Muscle layer of colon (tissue), 2 donors: ENCODE results near the gene PDRG1.
"Not testable (repeated sequence)": the region's sequence is repeated elsewhere in the genome, so short reads cannot be mapped to it uniquely, and the experiment has no call there.

Experiments
- H3K27ac ChIP-seq: one replicate; pipeline ENCODE4 v1.7.0; 2013; ENCODE audit warnings: low read depth, mild to moderate bottlenecking, low read length, moderate library complexity
- H3K27me3 ChIP-seq, 2 donors: one replicate each; pipeline ENCODE4 v1.7.0; 2013; ENCODE audit warnings: low read length in 2 of 2, mild to moderate bottlenecking in 2 of 2; ENCODE audit not compliant: insufficient read depth in 2 of 2, control insufficient read depth in 1 of 2
- H3K36me3 ChIP-seq: one replicate; pipeline ENCODE4 v1.7.0; 2013; ENCODE audit warnings: mild to moderate bottlenecking, low read length; ENCODE audit not compliant: insufficient read depth
- H3K4me1 ChIP-seq: one replicate; pipeline ENCODE4 v1.7.0; 2013; ENCODE audit warnings: mild to moderate bottlenecking, low read length; ENCODE audit not compliant: insufficient read depth
- H3K4me3 ChIP-seq, 2 donors: one replicate each; pipeline ENCODE4 v1.7.0; 2013; ENCODE audit warnings: low read length in 2 of 2, low read depth in 1 of 2, mild to moderate bottlenecking in 1 of 2, moderate library complexity in 1 of 2
- H3K9ac ChIP-seq: one replicate; pipeline ENCODE4 v1.7.0; 2013; ENCODE audit warnings: low read length
- H3K9me3 ChIP-seq: one replicate; pipeline ENCODE4 v1.7.0; 2013; ENCODE audit warnings: mild to moderate bottlenecking, low read length
- donor health status: abdominal sarcoma.
- donor health status: Adenocarcinoma of cecum.

PDRG1 gene

GRCh38 chr20:31937820-31938219 lies 14.0 kb downstream of the PDRG1 start:
- Histone ChIP-seq H3K9me3 (no peaks in the 10 kb centered on the region), H3K27me3 (no peaks in the 10 kb centered on the region), H3K27ac (no peak overlapping the region), H3K36me3 (no peaks in the 10 kb centered on the region), H3K4me1 (peaks cover 3% of the 10 kb centered on the region), H3K9ac (no peak overlapping the region), H3K4me3 (no peak overlapping the region)

- no peak overlapping the region for H3K4me3 ChIP-seq
- H3K27ac ChIP-seq: no peak overlapping the region
- no peaks in the 10 kb centered on the region for H3K9me3 ChIP-seq
- no peak overlapping the region for H3K9ac ChIP-seq
- no peaks in the 10 kb centered on the region for H3K36me3 ChIP-seq
- H3K4me1 ChIP-seq: no peaks in the 10 kb centered on the region
- H3K27me3 ChIP-seq: no peaks in the 10 kb centered on the region
Measured at GRCh38 chr20:31936420-31936819, 15.4 kb downstream of the PDRG1 start.

DNA sequence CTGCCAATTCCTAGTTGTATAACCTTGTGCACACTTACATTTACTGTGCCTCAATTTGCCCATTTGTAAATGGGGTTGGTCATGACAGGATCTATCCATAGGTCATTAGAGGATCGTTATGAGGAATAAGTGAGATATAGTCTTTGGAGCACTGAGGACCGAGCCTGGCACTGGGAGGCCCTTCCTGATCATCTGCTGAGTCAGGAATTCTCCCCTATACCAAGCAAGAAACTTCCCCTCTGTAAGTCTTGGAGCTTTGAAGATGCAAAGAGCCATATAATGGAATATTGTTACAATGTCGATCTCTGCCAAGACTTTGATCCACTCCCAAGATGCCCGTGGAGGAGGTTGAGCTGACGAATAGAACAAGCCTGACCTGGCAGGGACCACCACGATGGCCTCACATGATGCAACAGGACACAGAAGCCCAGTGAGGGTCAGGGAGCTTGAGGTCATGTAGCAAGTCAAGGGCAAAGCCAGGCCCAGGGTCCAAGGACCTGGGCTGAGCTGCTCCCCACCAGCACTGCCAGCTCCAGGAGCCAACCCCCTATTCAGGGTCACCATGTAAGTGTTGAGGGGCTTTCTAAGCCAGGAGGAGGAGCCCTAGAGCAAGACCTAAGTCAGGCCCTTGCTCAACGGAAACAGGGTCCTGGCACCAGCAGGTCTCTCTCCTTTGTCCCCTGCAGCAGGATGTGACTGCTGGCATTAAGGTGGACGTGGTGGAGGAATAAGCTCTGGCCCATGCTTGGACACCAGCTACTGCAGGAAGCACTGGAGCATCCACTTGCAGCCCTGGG lies 16.7 kb downstream of the PDRG1 start:
- Histone ChIP-seq H3K27ac (no peak overlapping the region), H3K4me1 (no peaks in the 10 kb centered on the region), H3K27me3 (no peaks in the 10 kb centered on the region), H3K4me3 (no peak overlapping the region), H3K9ac (no peak overlapping the region), H3K36me3 (no peaks in the 10 kb centered on the region), H3K9me3 (no peaks in the 10 kb centered on the region)

DNA sequence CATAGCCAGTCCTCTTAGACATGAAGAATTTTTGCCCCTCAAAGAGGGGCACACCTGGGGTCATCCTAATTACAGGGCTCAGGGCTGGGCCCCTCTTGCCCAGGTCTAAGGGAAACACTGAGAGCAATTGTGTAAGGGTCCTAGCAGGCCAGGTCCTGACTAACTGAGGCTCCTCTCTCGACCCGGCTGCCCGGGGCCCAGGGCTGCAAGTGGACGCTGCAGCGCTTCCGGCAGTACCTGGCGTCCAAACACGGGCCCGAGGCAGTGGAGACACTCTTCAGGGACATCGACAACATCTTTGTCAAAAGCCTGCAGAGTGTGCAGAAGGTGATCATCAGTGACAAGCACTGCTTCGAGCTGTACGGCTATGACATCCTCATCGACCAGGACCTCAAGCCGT lies 17.4 kb downstream of the PDRG1 start:
- Histone ChIP-seq H3K4me1 (no peaks in the 10 kb centered on the region), H3K4me3 (no peak overlapping the region)

DNA sequence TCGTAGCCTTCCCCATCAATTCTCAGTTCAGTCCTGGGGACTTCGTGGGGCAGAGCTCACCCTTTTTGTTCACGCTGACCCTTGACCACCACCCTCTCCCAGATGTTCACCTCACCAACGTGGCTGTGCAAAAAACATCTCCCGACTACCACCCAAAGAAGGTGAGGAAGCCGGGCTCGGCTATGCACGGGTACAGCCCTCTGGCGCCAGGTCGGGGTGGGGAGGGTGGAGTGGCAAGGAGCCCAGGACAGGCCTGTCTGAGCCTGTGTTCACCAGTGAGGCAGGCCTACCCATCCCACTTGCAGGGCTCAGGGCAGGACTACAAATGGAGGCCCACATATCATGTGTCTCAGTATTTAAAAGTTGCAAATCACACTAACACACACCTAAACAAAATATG lies 18.1 kb downstream of the PDRG1 start:
- no peaks in the 10 kb centered on the region for H3K4me1 ChIP-seq
- no peaks in the 10 kb centered on the region for H3K27me3 ChIP-seq
- no peaks in the 10 kb centered on the region for H3K9me3 ChIP-seq
- H3K9ac ChIP-seq: no peak overlapping the region
- H3K36me3 ChIP-seq: no peaks in the 10 kb centered on the region
- H3K4me3 ChIP-seq: no peak overlapping the region
- no peak overlapping the region for H3K27ac ChIP-seq

More for the DNA sequence above, 17.4 kb downstream of the PDRG1 start:
- Histone ChIP-seq H3K27me3 (no peaks in the 10 kb centered on the region), H3K9me3 (no peaks in the 10 kb centered on the region), H3K36me3 (no peaks in the 10 kb centered on the region), H3K9ac (no peak overlapping the region), H3K27ac (no peak overlapping the region)

- Histone ChIP-seq H3K9ac (no peak overlapping the region), H3K4me1 (no peaks in the 10 kb centered on the region), H3K36me3 (no peaks in the 10 kb centered on the region), H3K27ac (no peak overlapping the region), H3K9me3 (no peaks in the 10 kb centered on the region), H3K4me3 (no peak overlapping the region), H3K27me3 (no peaks in the 10 kb centered on the region)
Measured at GRCh38 chr20:31930779-31931178, 21.1 kb downstream of the PDRG1 start.

DNA sequence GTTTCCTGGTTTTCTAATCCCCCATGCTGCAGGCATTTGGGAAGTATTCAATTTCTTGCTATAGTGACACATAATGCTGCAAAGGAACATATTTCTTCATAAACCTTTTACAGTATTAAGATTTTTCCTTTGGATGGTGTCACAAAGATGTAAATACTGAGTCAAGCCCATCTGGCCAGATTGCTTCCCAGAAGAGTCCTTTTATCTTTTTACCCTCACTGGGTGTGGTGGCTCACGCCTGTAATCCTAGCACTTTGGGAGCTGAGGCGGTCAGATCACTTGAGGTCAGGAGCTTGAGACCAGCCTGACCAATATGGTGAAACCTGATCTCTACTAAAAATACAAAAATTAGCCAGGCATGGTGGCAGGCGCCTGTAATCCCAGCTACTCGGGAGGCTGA lies 22.2 kb downstream of the PDRG1 start:
- H3K9ac ChIP-seq, H3K9me3 ChIP-seq, H3K27me3 ChIP-seq, H3K4me3 ChIP-seq, H3K36me3 ChIP-seq, H3K27ac ChIP-seq, H3K4me1 ChIP-seq: not testable (repeated sequence)

- peaks cover 0 to 7% of the 10 kb centered on the region in 2 donors for H3K27me3 ChIP-seq
- no peak overlapping the region for H3K4me3 ChIP-seq
- H3K9ac ChIP-seq: no peak overlapping the region
- H3K4me1 ChIP-seq: no peaks in the 10 kb centered on the region
- H3K9me3 ChIP-seq: no peaks in the 10 kb centered on the region
- H3K27ac ChIP-seq: no peak overlapping the region
- H3K36me3 ChIP-seq: no peaks in the 10 kb centered on the region
Measured at GRCh38 chr20:31927627-31928159, 24.2 kb downstream of the PDRG1 start.

GRCh38 chr20:31926493-31926892 lies 25.4 kb downstream of the PDRG1 start:
- H3K9ac ChIP-seq: no peak overlapping the region
- H3K27me3 ChIP-seq: peaks cover 0 to 7% of the 10 kb centered on the region in 2 donors
- no peak overlapping the region for H3K4me3 ChIP-seq
- H3K27ac ChIP-seq: no peak overlapping the region
- no peaks in the 10 kb centered on the region for H3K9me3 ChIP-seq
- H3K36me3 ChIP-seq: no peaks in the 10 kb centered on the region
- no peaks in the 10 kb centered on the region for H3K4me1 ChIP-seq

DNA sequence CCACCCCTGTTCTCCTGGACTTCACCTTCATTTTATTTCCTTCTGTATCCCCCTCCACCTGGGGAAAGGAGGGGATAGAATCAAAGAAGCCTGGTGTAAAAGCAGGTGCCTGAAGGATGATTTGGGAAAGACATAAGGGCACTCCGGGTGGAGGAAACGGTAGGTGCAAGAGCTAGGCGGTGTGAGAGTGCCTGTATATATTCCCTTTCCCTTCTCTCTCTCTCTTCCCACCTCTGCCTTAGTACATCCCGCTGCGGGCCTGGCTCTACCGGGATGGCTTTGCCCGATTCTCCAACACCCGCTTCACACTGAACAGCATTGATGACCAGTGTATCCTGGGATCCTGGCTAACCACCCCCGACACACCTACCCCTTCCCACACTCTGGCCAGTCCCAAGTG lies 26.2 kb downstream of the PDRG1 start:
- no peaks in the 10 kb centered on the region for H3K36me3 ChIP-seq
- H3K4me1 ChIP-seq: no peaks in the 10 kb centered on the region
- H3K27me3 ChIP-seq: peaks cover 0 to 7% of the 10 kb centered on the region in 2 donors
- no peak overlapping the region for H3K4me3 ChIP-seq
- H3K9me3 ChIP-seq: no peaks in the 10 kb centered on the region
- no peak overlapping the region for H3K27ac ChIP-seq
- H3K9ac ChIP-seq: no peak overlapping the region

- peaks cover 0 to 7% of the 10 kb centered on the region in 2 donors for H3K27me3 ChIP-seq
- H3K36me3 ChIP-seq: no peaks in the 10 kb centered on the region
- no peak overlapping the region for H3K9ac ChIP-seq
- H3K9me3 ChIP-seq: no peaks in the 10 kb centered on the region
- H3K4me3 ChIP-seq: no peak overlapping the region
- no peak overlapping the region for H3K27ac ChIP-seq
- no peaks in the 10 kb centered on the region for H3K4me1 ChIP-seq
Measured at GRCh38 chr20:31924561-31924960, 27.3 kb downstream of the PDRG1 start.
